Measurements from ENCODE around the gene RGS3. TPM values are rescaled to one million over a fixed set of nuclear protein-coding genes. Genes with fewer than 3 reads are reported as not detected.

Gene RGS3
- polyA plus RNA-seq, 2 of the 4 experiments (the other 2 are of a cell fraction) = 19.6 to 22.9 TPM

DNA sequence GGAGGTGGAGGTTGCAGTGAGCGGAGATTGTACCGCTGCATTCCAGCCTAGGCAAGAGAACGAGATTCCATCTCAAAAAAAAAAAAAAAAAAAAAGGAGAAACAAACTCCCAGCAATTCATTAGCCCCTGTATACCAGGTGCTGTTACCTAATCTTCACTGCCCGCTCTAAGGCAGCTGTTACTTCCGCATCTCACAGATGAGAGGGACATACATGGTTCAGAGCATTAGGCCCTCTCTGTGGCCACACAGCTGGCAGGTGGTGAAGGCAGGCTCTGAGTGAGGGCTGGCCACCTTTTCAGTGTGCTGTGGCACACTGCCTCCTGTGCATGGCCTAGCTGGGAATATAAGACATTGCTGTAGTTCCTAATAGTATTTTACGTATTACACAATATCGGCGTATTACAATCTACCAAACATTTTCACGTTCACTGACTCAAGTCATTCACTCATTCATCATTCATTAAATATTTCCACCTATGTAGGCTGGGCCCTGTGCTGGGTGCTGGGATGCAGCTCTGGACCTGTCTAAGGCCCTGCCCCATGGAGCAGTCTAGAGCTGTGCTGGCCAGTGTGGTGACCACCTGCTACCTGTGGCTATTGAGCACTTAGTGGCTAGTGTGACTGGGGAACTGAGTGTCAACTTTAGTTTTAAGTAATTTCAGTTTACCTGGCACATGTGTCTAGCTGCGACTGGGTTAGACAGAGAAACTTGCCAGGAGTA is 35.8 kb downstream of the RGS3 start:
- CTCF ChIA-PET = interaction anchor here (1.0 kb wide), 1 partner anchor 156 kb away, joined by 4 read pairs; no protein-coding TSS in a partner anchor
- no peak overlapping the region for H3K4me2 ChIP-seq
- peaks cover 2% of the 10 kb centered on the region for H3K4me1 ChIP-seq
- FAIRE-seq = no peak
- DNase-seq (ENCODE audit: low read depth in 1 of 2, low spot score in 1 of 2) = no peak
- TF ChIP-seq PHF8 (IDR thresholded peaks at IDR 0.05; ENCODE audit: borderline replicate concordance, low read depth) (no peak), CEBPB (IDR thresholded peaks at IDR 0.05) (no peak), TFCP2L1 (CRISPR knock-in tag; IDR thresholded peaks at IDR 0.05) (no peak), HDAC2 (IDR thresholded peaks at IDR 0.05) (no peak), CBX8 (IDR thresholded peaks at IDR 0.05) (no peak), RFX5 (IDR thresholded peaks at IDR 0.05) (no peak), KDM1A (IDR thresholded peaks at IDR 0.05; ENCODE audit: low read depth) (no peak), MAFK (IDR thresholded peaks at IDR 0.05; ENCODE audit: partially characterized antibody) (no peak), HOXB13 (CRISPR knock-in tag; IDR thresholded peaks at IDR 0.05; ENCODE audit: low read depth) (no peak)
- TF ChIP-seq, protein P1, sequence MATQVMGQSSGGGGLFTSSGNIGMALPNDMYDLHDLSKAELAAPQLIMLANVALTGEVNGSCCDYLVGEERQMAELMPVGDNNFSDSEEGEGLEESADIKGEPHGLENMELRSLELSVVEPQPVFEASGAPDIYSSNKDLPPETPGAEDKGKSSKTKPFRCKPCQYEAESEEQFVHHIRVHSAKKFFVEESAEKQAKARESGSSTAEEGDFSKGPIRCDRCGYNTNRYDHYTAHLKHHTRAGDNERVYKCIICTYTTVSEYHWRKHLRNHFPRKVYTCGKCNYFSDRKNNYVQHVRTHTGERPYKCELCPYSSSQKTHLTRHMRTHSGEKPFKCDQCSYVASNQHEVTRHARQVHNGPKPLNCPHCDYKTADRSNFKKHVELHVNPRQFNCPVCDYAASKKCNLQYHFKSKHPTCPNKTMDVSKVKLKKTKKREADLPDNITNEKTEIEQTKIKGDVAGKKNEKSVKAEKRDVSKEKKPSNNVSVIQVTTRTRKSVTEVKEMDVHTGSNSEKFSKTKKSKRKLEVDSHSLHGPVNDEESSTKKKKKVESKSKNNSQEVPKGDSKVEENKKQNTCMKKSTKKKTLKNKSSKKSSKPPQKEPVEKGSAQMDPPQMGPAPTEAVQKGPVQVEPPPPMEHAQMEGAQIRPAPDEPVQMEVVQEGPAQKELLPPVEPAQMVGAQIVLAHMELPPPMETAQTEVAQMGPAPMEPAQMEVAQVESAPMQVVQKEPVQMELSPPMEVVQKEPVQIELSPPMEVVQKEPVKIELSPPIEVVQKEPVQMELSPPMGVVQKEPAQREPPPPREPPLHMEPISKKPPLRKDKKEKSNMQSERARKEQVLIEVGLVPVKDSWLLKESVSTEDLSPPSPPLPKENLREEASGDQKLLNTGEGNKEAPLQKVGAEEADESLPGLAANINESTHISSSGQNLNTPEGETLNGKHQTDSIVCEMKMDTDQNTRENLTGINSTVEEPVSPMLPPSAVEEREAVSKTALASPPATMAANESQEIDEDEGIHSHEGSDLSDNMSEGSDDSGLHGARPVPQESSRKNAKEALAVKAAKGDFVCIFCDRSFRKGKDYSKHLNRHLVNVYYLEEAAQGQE (IDR thresholded peaks at IDR 0.05) = no peak
- TF ChIP-seq, protein P2, sequence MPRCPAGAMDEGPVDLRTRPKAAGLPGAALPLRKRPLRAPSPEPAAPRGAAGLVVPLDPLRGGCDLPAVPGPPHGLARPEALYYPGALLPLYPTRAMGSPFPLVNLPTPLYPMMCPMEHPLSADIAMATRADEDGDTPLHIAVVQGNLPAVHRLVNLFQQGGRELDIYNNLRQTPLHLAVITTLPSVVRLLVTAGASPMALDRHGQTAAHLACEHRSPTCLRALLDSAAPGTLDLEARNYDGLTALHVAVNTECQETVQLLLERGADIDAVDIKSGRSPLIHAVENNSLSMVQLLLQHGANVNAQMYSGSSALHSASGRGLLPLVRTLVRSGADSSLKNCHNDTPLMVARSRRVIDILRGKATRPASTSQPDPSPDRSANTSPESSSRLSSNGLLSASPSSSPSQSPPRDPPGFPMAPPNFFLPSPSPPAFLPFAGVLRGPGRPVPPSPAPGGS (IDR thresholded peaks at IDR 0.05) = no peak
- H3K9me3 ChIP-seq = no peaks in the 10 kb centered on the region
- H3K27ac ChIP-seq = no peak overlapping the region
- 93% methylated on average over 10 of the region's 10 CpGs for WGBS (ENCODE audit: missing lambda C conversion rate)
- peak in 1 of 2 experiments; percentile 19; a peak in 1 of 6 replicates for ATAC-seq
- POLR2A ChIA-PET = no interaction called here
- no peak overlapping the region for H3K4me3 ChIP-seq

DNA sequence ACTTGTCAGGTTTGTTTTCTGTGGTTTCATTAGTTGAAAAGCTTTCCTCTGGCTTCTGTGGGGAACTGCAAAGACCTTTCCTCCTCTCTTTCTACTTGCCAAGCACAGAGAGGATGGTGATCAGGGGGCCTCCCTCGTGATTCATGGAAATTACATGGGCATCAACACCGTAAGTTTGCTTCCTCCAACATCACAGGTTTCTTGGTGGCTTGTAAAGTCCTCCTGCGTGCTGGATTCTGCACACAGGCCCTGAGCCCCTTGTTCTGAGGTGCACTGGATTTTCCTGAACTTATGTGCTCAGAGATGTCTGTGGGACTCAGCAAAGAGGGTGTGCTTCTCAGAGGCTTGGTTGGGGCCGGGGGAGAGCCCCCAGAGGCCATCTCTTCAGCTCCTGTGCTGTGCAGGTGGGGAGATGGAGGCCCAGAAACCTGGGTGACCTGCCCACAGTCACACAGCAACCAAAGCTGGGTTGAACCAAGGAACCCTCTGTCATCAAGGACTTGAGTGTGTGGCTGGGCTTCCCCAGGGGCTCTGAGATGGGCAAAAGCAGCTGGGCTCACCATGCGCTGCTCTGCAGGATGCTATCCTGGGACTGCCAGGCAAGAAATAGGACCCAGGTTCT is 36.5 kb downstream of the RGS3 start:
- ChIA-PET CTCF (interaction anchor here (1.0 kb wide), 1 partner anchor 155 kb away, joined by 4 read pairs; no protein-coding TSS in a partner anchor), POLR2A (no interaction called here)
- H3K9me3 ChIP-seq = no peaks in the 10 kb centered on the region
- DNase-seq (ENCODE audit: low read depth in 1 of 2, low spot score in 1 of 2) (no peak), FAIRE-seq (no peak), ATAC-seq (no peak)
- H3K4me2 ChIP-seq = no peak overlapping the region
- 90% methylated on average over 4 of the region's 5 CpGs for WGBS (ENCODE audit: missing lambda C conversion rate)
- H3K27ac ChIP-seq = no peak overlapping the region
- H3K4me1 ChIP-seq = peaks cover 9% of the 10 kb centered on the region
- no peak overlapping the region for H3K4me3 ChIP-seq
- TF ChIP-seq ZSCAN20 (CRISPR knock-in tag; IDR thresholded peaks at IDR 0.05) (no peak), BHLHE40 (IDR thresholded peaks at IDR 0.05; ENCODE audit: low read depth, low read length) (no peak)

DNA sequence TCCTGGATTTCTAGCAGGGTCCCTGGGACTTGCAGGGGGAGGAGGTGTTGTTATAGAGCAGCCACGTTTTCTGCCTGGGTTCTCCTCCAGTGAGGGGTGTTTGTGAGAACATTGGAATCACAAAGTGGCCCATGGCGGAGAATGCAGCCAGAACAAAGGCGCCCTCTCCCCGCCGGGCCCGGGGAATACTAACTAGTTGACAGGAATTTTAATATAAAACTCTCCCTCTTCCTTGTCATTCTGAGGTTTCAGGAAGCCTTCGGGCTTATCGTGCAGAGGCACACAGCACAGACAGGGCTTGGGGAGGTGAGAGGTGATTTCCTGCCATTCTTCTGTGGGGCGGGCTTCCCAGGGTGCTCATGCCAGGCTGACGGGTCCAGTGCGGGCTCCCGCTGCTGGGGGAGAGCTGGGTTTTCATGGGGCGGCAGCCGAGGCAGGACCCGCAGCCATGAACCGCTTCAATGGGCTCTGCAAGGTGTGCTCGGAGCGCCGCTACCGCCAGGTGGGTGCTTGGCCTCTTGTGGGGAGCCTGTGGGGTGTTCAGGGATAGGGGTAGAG is 37.7 kb downstream of the RGS3 start:
- CTCF ChIA-PET = interaction anchor here (0.7 to 1.8 kb wide), 2 partner anchors 8 to 140 kb away, joined by 4 to 7 read pairs; no protein-coding TSS in a partner anchor
- Histone ChIP-seq H3K4me1 (peaks cover 13% of the 10 kb centered on the region), H3K4me2 (no peak overlapping the region), H3K4me3 (no peak overlapping the region), H3K9me3 (no peaks in the 10 kb centered on the region), H3K27ac (no peak overlapping the region)
- ATAC-seq (no peak), DNase-seq (ENCODE audit: low read depth in 1 of 2, low spot score in 1 of 2) (no peak), FAIRE-seq (no peak)
- POLR2A ChIA-PET = no interaction called here
- 95% methylated on average over 18 of the region's 20 CpGs for WGBS (ENCODE audit: missing lambda C conversion rate)
- TF ChIP-seq MAZ (IDR thresholded peaks at IDR 0.05; ENCODE audit: borderline replicate concordance, low read depth, low read length) = no peak
- no peak for TF ChIP-seq HOXA7 (CRISPR knock-in tag; IDR thresholded peaks at IDR 0.05)
- TF ChIP-seq NR3C1 (IDR thresholded peaks at IDR 0.05) = no peak
- TF ChIP-seq, protein P3, sequence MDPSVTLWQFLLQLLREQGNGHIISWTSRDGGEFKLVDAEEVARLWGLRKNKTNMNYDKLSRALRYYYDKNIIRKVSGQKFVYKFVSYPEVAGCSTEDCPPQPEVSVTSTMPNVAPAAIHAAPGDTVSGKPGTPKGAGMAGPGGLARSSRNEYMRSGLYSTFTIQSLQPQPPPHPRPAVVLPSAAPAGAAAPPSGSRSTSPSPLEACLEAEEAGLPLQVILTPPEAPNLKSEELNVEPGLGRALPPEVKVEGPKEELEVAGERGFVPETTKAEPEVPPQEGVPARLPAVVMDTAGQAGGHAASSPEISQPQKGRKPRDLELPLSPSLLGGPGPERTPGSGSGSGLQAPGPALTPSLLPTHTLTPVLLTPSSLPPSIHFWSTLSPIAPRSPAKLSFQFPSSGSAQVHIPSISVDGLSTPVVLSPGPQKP (IDR thresholded peaks at IDR 0.05; ENCODE audit: low read depth, low read length) = no peak
- TF ChIP-seq TFCP2L1 (CRISPR knock-in tag; IDR thresholded peaks at IDR 0.05) = no peak
- TF ChIP-seq BHLHE40 (IDR thresholded peaks at IDR 0.05; ENCODE audit: low read depth, low read length) = no peak
- no peak for TF ChIP-seq FOSL2 (IDR thresholded peaks at IDR 0.05)
- TF ChIP-seq FOSL2 (CRISPR knock-in tag; IDR thresholded peaks at IDR 0.05) = no peak
- TF ChIP-seq, protein P4, sequence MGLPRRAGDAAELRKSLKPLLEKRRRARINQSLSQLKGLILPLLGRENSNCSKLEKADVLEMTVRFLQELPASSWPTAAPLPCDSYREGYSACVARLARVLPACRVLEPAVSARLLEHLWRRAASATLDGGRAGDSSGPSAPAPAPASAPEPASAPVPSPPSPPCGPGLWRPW (IDR thresholded peaks at IDR 0.05) = no peak
- no peak for TF ChIP-seq RARB (CRISPR knock-in tag; IDR thresholded peaks at IDR 0.05)
- TF ChIP-seq HOXB5 (CRISPR knock-in tag; IDR thresholded peaks at IDR 0.05) = no peak
- TF ChIP-seq RFX5 (IDR thresholded peaks at IDR 0.05) = no peak
- TF ChIP-seq RAD21 (conservative IDR thresholded peaks at IDR 0.05 in 1 of 2, IDR thresholded peaks at IDR 0.05 in 1 of 2) = no peak
- no peak for TF ChIP-seq KDM1A (IDR thresholded peaks at IDR 0.05; ENCODE audit: low read depth)
- TF ChIP-seq CHD2 (IDR thresholded peaks at IDR 0.05; ENCODE audit: low read length, partially characterized antibody) = no peak
- TF ChIP-seq HEYL (CRISPR knock-in tag; IDR thresholded peaks at IDR 0.05) = no peak
- no peak for TF ChIP-seq NFE2L2 (conservative IDR thresholded peaks at IDR 0.05; ENCODE audit: low read length)
- TF ChIP-seq TP53 (CRISPR knock-in tag; IDR thresholded peaks at IDR 0.05) = no peak
- no peak for TF ChIP-seq JUNB (IDR thresholded peaks at IDR 0.05)

All from A549 (cell line).